ENCODE measurements around the gene LRRC30. TPM values are rescaled to one million over a fixed set of nuclear protein-coding genes. Genes with fewer than 3 reads are reported as not detected.

Gene LRRC30
- polyA plus RNA-seq, 1 donor (not counting 4 experiments of a cell fraction or from before 2014, with no cell fraction given), result not detected

DNA sequence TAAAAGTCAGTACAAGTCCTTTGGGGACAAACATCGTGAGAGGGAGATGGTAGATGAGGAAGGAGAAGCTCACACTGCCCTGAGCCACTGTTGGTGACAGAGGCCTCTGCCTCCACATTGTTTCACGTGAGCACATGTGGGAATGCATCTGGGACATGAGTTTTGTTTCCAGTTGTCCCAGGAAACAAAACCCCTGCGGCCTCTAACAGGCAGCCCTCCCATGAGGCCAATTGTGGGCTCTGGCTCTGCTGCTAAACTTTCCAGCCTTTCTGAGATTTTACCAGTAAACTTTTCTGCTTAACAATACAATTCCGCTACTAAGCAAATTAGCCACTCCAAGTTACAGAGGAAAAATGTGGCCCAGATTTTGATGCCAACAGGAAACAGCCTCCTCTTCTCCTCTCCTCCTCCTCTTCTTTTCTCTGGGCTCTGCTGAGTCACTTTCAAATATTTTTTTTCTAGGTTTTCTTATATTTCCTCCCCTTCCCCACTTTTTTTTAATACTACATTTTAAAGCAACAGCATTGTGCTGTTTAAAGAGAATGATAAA is 23.4 kb upstream of the LRRC30 start:
- H3K36me3 ChIP-seq (ENCODE audit: control insufficient read depth in 2 of 2, extremely low read depth in 1 of 2, insufficient read depth in 2 of 2, low read length in 2 of 2), result no peaks in the 10 kb centered on the region
- H2AFZ ChIP-seq (ENCODE audit: control insufficient read depth, low read length), result no peak overlapping the region
- no peaks in the 10 kb centered on the region for H3K79me2 ChIP-seq (ENCODE audit: control insufficient read depth, insufficient read depth, low read length)
- H3K9me1 ChIP-seq (ENCODE audit: control insufficient read depth, extremely low read depth, insufficient read depth, low read length), result no peaks in the 10 kb centered on the region
- DNase-seq (ENCODE audit: low read depth, low spot score) (no peak), FAIRE-seq (no peak)
- dilution Hi-C loops (cut with MboI; ENCODE audit: extremely low pct_ligation_motif_present, low sequenced_read_pairs), result no loop called here
- no peak overlapping the region for H3K27ac ChIP-seq (ENCODE audit: control insufficient read depth, insufficient read depth, low read length)
- H3K4me2 ChIP-seq (ENCODE audit: control insufficient read depth, extremely low read depth, insufficient read depth, low read depth, low read length), result no peak overlapping the region
- no peak for TF ChIP-seq EZH2 (IDR thresholded peaks at IDR 0.05; ENCODE audit: low read length)
- TF ChIP-seq, protein P1, sequence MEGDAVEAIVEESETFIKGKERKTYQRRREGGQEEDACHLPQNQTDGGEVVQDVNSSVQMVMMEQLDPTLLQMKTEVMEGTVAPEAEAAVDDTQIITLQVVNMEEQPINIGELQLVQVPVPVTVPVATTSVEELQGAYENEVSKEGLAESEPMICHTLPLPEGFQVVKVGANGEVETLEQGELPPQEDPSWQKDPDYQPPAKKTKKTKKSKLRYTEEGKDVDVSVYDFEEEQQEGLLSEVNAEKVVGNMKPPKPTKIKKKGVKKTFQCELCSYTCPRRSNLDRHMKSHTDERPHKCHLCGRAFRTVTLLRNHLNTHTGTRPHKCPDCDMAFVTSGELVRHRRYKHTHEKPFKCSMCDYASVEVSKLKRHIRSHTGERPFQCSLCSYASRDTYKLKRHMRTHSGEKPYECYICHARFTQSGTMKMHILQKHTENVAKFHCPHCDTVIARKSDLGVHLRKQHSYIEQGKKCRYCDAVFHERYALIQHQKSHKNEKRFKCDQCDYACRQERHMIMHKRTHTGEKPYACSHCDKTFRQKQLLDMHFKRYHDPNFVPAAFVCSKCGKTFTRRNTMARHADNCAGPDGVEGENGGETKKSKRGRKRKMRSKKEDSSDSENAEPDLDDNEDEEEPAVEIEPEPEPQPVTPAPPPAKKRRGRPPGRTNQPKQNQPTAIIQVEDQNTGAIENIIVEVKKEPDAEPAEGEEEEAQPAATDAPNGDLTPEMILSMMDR (optimal IDR thresholded peaks at IDR 0.05 in 1 of 3, IDR thresholded peaks at IDR 0.05 in 1 of 3, conservative IDR thresholded peaks at IDR 0.05 in 1 of 3; ENCODE audit: extremely low read depth in 1 of 3, insufficient read depth in 2 of 3, low read length in 3 of 3), result no peak
- H3K27me3 ChIP-seq (ENCODE audit: control insufficient read depth, extremely low read depth, insufficient read depth, low read length), result no peaks in the 10 kb centered on the region
- no peaks in the 10 kb centered on the region for H4K20me1 ChIP-seq (ENCODE audit: control insufficient read depth, extremely low read depth, insufficient read depth, low read length)
- H3K4me1 ChIP-seq (ENCODE audit: control insufficient read depth, extremely low read depth, insufficient read depth, low read length), result no peaks in the 10 kb centered on the region
- no peak overlapping the region for H3K4me3 ChIP-seq (ENCODE audit: control insufficient read depth in 2 of 3, extremely low read depth in 1 of 3, insufficient read depth in 2 of 3, low read depth in 1 of 3, low read length in 3 of 3)
- no peaks in the 10 kb centered on the region for H3K9me3 ChIP-seq (ENCODE audit: control insufficient read depth, low read depth, low read length)
- H3K9ac ChIP-seq (ENCODE audit: control insufficient read depth, extremely low read depth, insufficient read depth, low read length), result no peak overlapping the region

DNA sequence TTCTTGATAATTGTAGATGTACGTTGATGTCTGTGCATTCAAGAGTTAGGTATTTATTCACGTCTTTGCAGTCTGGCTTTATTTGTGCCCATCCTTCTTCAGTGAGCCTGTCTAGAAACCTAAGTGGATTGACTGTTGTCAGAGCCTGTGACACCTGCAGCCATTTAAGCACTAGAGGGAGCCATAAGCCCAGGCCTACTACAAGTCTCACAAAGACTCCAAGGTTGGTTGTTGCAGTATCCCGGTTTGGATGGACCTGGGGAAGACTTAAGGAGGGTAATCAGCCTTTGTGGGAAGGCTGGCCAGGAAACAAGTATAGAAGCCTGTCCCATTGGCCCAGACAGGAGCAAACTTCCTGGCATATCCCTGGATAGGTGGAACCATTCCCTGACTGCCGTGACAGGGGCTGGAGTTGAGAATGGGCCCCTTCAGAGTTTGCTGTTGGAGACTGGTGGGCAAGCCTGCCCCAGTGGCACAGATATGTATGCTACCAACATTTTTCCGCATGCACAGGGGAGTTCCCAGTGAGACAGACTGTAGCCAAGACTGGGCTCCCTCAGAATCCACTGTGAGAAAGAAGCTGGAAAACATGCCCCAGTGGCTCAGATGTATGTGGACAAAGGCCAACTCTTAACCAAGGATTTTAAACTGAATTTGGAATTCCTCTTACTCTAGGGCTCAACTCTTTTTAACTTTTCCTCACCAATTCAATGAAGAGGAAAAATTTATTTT is 9.3 kb upstream of the LRRC30 start:
- DNase-seq (ENCODE audit: low read depth, low spot score), result peak; percentile 32
- no peak overlapping the region for H3K4me2 ChIP-seq (ENCODE audit: control insufficient read depth, extremely low read depth, insufficient read depth, low read depth, low read length)
- no peaks in the 10 kb centered on the region for H3K36me3 ChIP-seq (ENCODE audit: control insufficient read depth in 2 of 2, extremely low read depth in 1 of 2, insufficient read depth in 2 of 2, low read length in 2 of 2)
- no peaks in the 10 kb centered on the region for H4K20me1 ChIP-seq (ENCODE audit: control insufficient read depth, extremely low read depth, insufficient read depth, low read length)
- no peaks in the 10 kb centered on the region for H3K9me3 ChIP-seq (ENCODE audit: control insufficient read depth, low read depth, low read length)
- TF ChIP-seq EZH2 (IDR thresholded peaks at IDR 0.05; ENCODE audit: low read length), result no peak
- TF ChIP-seq, protein P1 (optimal IDR thresholded peaks at IDR 0.05 in 1 of 3, IDR thresholded peaks at IDR 0.05 in 1 of 3, conservative IDR thresholded peaks at IDR 0.05 in 1 of 3; ENCODE audit: extremely low read depth in 1 of 3, insufficient read depth in 2 of 3, low read length in 3 of 3), result peak; percentile 84 to 90 (median 86)
- dilution Hi-C loops (cut with MboI; ENCODE audit: extremely low pct_ligation_motif_present, low sequenced_read_pairs), result no loop called here
- no peaks in the 10 kb centered on the region for H3K9me1 ChIP-seq (ENCODE audit: control insufficient read depth, extremely low read depth, insufficient read depth, low read length)
- FAIRE-seq, result peak; percentile 91
- no peaks in the 10 kb centered on the region for H3K79me2 ChIP-seq (ENCODE audit: control insufficient read depth, insufficient read depth, low read length)
- no peak overlapping the region for H3K9ac ChIP-seq (ENCODE audit: control insufficient read depth, extremely low read depth, insufficient read depth, low read length)
- H3K27ac ChIP-seq (ENCODE audit: control insufficient read depth, insufficient read depth, low read length), result no peak overlapping the region
- no peaks in the 10 kb centered on the region for H3K27me3 ChIP-seq (ENCODE audit: control insufficient read depth, extremely low read depth, insufficient read depth, low read length)
- H3K4me1 ChIP-seq (ENCODE audit: control insufficient read depth, extremely low read depth, insufficient read depth, low read length), result no peaks in the 10 kb centered on the region
- H2AFZ ChIP-seq (ENCODE audit: control insufficient read depth, low read length), result no peak overlapping the region
- H3K4me3 ChIP-seq (ENCODE audit: control insufficient read depth in 2 of 3, extremely low read depth in 1 of 3, insufficient read depth in 2 of 3, low read depth in 1 of 3, low read length in 3 of 3), result no peak overlapping the region

Measured in keratinocyte (primary cell).